Upper lobe of left lung (tissue), 4 donors: ENCODE results near the gene NR3C1.

Source experiments
- POLR2A ChIP-seq, 4 donors: fragments of 450-650 bp; IDR thresholded peaks; one replicate each; pipeline ENCODE4 v1.5.1; 2016 to 2017; ENCODE audit warnings: antibody characterized with exemption in 4 of 4, mild to moderate bottlenecking in 2 of 4
- POLR2AphosphoS5 ChIP-seq, 2 donors: sonication (generic); formaldehyde crosslinking; IDR thresholded peaks; one replicate each; pipeline ENCODE4 v1.5.1; 2017; ENCODE audit warnings: antibody characterized with exemption in 2 of 2
- TF ChIP-seq, protein P1 (sequence below), 6 experiments: fragments of 450-650 bp in 4 of 6; fragments of 200-600 bp in 2 of 6; sonication (generic) in 2 of 6; IDR thresholded peaks; one replicate each; pipeline ENCODE4 v1.5.1; 2016 to 2019; ENCODE audit warnings: antibody characterized with exemption in 6 of 6

DNA sequence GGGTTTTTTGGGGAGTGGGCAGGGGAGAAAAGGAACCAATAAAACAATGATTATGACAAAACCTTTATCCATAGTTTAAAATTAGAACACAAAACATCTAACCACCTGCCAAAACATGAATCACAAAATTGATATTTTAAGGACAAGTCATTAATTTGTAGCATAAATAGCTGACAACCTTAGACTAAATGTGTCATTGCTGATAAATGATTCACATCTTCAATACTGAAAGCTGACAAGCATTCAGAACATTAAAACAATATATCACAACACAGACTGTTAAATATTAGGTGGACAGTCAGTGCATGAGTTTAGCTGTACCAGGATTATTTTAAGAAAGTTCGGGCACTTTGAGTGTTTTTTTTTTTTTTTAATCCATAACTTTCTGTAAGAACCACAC lies 71.5 kb downstream of the NR3C1 start:
- TF ChIP-seq, protein P1, sequence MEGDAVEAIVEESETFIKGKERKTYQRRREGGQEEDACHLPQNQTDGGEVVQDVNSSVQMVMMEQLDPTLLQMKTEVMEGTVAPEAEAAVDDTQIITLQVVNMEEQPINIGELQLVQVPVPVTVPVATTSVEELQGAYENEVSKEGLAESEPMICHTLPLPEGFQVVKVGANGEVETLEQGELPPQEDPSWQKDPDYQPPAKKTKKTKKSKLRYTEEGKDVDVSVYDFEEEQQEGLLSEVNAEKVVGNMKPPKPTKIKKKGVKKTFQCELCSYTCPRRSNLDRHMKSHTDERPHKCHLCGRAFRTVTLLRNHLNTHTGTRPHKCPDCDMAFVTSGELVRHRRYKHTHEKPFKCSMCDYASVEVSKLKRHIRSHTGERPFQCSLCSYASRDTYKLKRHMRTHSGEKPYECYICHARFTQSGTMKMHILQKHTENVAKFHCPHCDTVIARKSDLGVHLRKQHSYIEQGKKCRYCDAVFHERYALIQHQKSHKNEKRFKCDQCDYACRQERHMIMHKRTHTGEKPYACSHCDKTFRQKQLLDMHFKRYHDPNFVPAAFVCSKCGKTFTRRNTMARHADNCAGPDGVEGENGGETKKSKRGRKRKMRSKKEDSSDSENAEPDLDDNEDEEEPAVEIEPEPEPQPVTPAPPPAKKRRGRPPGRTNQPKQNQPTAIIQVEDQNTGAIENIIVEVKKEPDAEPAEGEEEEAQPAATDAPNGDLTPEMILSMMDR (IDR thresholded peaks at IDR 0.05): no peak
- TF ChIP-seq POLR2AphosphoS5 (IDR thresholded peaks at IDR 0.05) (no peak), POLR2A (IDR thresholded peaks at IDR 0.05) (no peak)
